GF-D8 (cell line): ENCODE data around the gene C9orf78.
A peak's percentile ranks its signal among the peaks of the same experiment; 100 is the strongest.

Experiments
- DNase-seq: peaks from one replicate; lab custom pipeline; 2025; lab: John Stamatoyannopoulos, UW

C9orf78 gene

GRCh38 chr9:129835128-129835859 is at the start of gene C9orf78, which contains the start of gene USP20:
Gene C9orf78 (minus strand): TSS chr9:129835275. CDS start chr9:129835221, 54 bp downstream.
Gene USP20 (plus strand): TSS chr9:129835458. CDS start chr9:129852556, 17,098 bp downstream.
- peak; percentile 84 for DNase-seq

GRCh38 chr9:129884220-129885017 is 49.3 kb upstream of the C9orf78 start:
- peak; percentile 82 for DNase-seq

GRCh38 chr9:129881547-129882324 is 46.7 kb upstream of the C9orf78 start:
- DNase-seq: no peak

- DNase-seq: no peak
Measured at GRCh38 chr9:129880654-129881546, 45.8 kb upstream of the C9orf78 start.

- no peak for DNase-seq
Measured at GRCh38 chr9:129879991-129880653, 45.0 kb upstream of the C9orf78 start.

- peak; percentile 96 for DNase-seq
Measured at GRCh38 chr9:129879103-129879699, 44.1 kb upstream of the C9orf78 start.

- no peak for DNase-seq
Measured at GRCh38 chr9:129878291-129878690, 43.2 kb upstream of the C9orf78 start.

GRCh38 chr9:129876815-129877214 is 41.7 kb upstream of the C9orf78 start:
- no peak for DNase-seq

GRCh38 chr9:129875687-129876395 is 40.8 kb upstream of the C9orf78 start:
- DNase-seq: no peak

GRCh38 chr9:129875181-129875611 is 40.1 kb upstream of the C9orf78 start:
- no peak for DNase-seq

GRCh38 chr9:129874261-129875101 is 39.4 kb upstream of the C9orf78 start:
- no peak for DNase-seq

GRCh38 chr9:129873563-129874190 is 38.6 kb upstream of the C9orf78 start:
- DNase-seq: no peak

- no peak for DNase-seq
Measured at GRCh38 chr9:129871046-129871445, 36.0 kb upstream of the C9orf78 start.

GRCh38 chr9:129869585-129870501 is 34.8 kb upstream of the C9orf78 start:
- no peak for DNase-seq

GRCh38 chr9:129868872-129869486 is 33.9 kb upstream of the C9orf78 start:
- no peak for DNase-seq

GRCh38 chr9:129868023-129868871 is 33.2 kb upstream of the C9orf78 start:
- no peak for DNase-seq
